Esophagus squamous epithelium (tissue), 5 donors: ENCODE data around the gene OR6N2. TPM values are rescaled to one million over a fixed set of nuclear protein-coding genes. Genes with fewer than 3 reads are reported as not detected.
A peak's percentile ranks its signal among the peaks of the same experiment; 100 is the strongest.

Experiments used
- DNase-seq: peaks from one replicate; lab custom pipeline; 2025; lab: John Stamatoyannopoulos, UW
- H3K27ac ChIP-seq, 4 donors: fragments of 200-600 bp; sonication (generic); one replicate each; pipeline ENCODE4 v1.5.1; 2016 to 2019; ENCODE audit warnings: mild to moderate bottlenecking in 1 of 4
- H3K27me3 ChIP-seq, 4 donors: fragments of 200-600 bp; sonication (generic); 1 replicate in 3 of 4; 2 replicates in 1 of 4; pipeline versions ENCODE4 v1.5.1 to v1.6.0; 2017 to 2021; ENCODE audit warnings: antibody characterized with exemption in 1 of 4
- H3K36me3 ChIP-seq, 3 donors: fragments of 200-600 bp; sonication (generic); one replicate each; pipeline ENCODE4 v1.5.1; 2016 to 2019
- H3K4me1 ChIP-seq, 3 donors: fragments of 200-600 bp; sonication (generic); one replicate each; pipeline ENCODE4 v1.5.1; 2017 to 2019
- H3K4me3 ChIP-seq, 4 donors: fragments of 200-600 bp; sonication (generic); 1 replicate in 3 of 4; 2 replicates in 1 of 4; pipeline ENCODE4 v1.5.1; 2016 to 2019; ENCODE audit warnings: mild to moderate bottlenecking in 2 of 4, moderate library complexity in 1 of 4
- H3K9me3 ChIP-seq, 3 donors: fragments of 200-600 bp; sonication (generic); one replicate each; pipeline ENCODE4 v1.5.1; 2016 to 2019
- POLR2A ChIP-seq, 4 donors: fragments of 450-650 bp; IDR thresholded peaks; one replicate each; pipeline ENCODE4 v1.6.1; 2017; ENCODE audit warnings: antibody characterized with exemption in 4 of 4, mild to moderate bottlenecking in 4 of 4, moderate library complexity in 3 of 4
- WGBS, 2 donors: methylation state at CpG; one replicate each; pipeline ENCODE4 v1.1.5; 2018; 5-methylcytosine and 5-hydroxymethylcytosine counted together
- intact Hi-C: fragments of 100-400 bp; cut with DNase I; formaldehyde crosslinking; loops from one replicate; pipeline ENCODE4 v1.15.0; 2022
- total RNA-seq, 4 donors: library from RNA; depleted of rRNA; stranded (reverse); fragments of >200 nt; gene quantifications; one replicate each; pipeline ENCODE4 v1.1.0, GENCODE V29; 2016
- TF ChIP-seq, protein P1 (sequence below), 6 experiments: fragments of 450-650 bp in 4 of 6; fragments of 200-600 bp in 2 of 6; sonication (generic) in 2 of 6; IDR thresholded peaks; one replicate each; pipeline ENCODE4 v1.5.1; 2016 to 2019; ENCODE audit warnings: antibody characterized with exemption in 6 of 6, mild to moderate bottlenecking in 4 of 6, moderate library complexity in 4 of 6
- donor health status: DM: yes; HTN: yes; CAD: no.

Gene OR6N2
- total RNA-seq, 4 donors from 2014 or later, result not detected

DNA sequence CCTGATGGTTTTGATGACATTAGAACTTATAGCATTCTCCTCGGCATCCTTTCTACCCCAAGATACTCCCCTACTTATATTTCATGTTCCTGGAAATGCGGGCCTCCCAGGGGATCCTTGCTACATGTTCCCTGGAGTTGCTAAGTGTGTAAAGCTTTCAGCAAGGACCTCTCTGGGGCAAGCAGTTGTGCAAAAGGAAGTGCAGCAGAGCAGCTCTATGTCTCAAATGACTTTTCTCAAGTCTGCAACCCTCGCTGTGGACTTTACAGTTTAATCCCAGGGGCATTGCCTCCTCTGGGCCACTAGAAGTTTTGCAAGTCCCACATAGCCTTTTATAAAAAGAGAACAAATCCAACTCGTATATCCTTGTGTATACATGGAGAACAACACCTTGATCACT, 29.3 kb upstream of the OR6N2 start:
- H3K27me3 ChIP-seq, result no peaks in the 10 kb centered on the region
- no peak overlapping the region for H3K4me3 ChIP-seq
- H3K4me1 ChIP-seq, result no peaks in the 10 kb centered on the region
- DNase-seq, result no peak
- H3K36me3 ChIP-seq, result no peaks in the 10 kb centered on the region
- WGBS, 2 donors, result 60 to 65% methylated on average over 4 of the region's 4 CpGs
- TF ChIP-seq, protein P1, sequence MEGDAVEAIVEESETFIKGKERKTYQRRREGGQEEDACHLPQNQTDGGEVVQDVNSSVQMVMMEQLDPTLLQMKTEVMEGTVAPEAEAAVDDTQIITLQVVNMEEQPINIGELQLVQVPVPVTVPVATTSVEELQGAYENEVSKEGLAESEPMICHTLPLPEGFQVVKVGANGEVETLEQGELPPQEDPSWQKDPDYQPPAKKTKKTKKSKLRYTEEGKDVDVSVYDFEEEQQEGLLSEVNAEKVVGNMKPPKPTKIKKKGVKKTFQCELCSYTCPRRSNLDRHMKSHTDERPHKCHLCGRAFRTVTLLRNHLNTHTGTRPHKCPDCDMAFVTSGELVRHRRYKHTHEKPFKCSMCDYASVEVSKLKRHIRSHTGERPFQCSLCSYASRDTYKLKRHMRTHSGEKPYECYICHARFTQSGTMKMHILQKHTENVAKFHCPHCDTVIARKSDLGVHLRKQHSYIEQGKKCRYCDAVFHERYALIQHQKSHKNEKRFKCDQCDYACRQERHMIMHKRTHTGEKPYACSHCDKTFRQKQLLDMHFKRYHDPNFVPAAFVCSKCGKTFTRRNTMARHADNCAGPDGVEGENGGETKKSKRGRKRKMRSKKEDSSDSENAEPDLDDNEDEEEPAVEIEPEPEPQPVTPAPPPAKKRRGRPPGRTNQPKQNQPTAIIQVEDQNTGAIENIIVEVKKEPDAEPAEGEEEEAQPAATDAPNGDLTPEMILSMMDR (IDR thresholded peaks at IDR 0.05), result no peak
- no peak for TF ChIP-seq POLR2A (IDR thresholded peaks at IDR 0.05)
- no peaks in the 10 kb centered on the region for H3K9me3 ChIP-seq
- intact Hi-C loops, result no loop called here
- peak overlapping the region in 1 of 4 donors; percentile 28 for H3K27ac ChIP-seq

DNA sequence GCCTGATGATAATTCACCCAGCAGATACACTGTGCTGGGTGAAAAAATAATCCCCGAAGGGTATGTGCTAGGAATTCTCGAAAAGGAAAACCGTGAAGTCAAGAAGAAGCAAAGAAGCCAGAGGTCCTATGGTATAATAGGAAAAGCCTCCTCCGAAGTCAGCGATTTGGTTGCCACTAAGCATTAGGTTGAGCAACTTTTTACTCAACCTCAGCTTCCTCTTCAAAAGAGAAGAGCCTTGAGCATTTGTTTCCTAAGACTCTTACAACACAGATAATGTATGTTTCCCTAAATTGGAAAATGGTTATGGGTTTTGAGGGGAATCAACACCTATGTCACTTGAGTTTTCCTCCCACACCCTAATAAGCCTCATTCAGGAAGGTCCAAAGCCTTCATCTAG, 28.9 kb upstream of the OR6N2 start:
- peak overlapping the region in 1 of 4 donors; percentile 28 for H3K27ac ChIP-seq
- H3K36me3 ChIP-seq, result no peaks in the 10 kb centered on the region
- no peaks in the 10 kb centered on the region for H3K27me3 ChIP-seq
- H3K9me3 ChIP-seq, result no peaks in the 10 kb centered on the region
- H3K4me3 ChIP-seq, result no peak overlapping the region
- H3K4me1 ChIP-seq, result no peaks in the 10 kb centered on the region
- intact Hi-C loops, result no loop called here
- no peak for DNase-seq
- WGBS, 2 donors, result 67 to 83% methylated on average over 5 of the region's 5 CpGs
- TF ChIP-seq POLR2A (IDR thresholded peaks at IDR 0.05), result no peak
- TF ChIP-seq, protein P1 (IDR thresholded peaks at IDR 0.05), result no peak

DNA sequence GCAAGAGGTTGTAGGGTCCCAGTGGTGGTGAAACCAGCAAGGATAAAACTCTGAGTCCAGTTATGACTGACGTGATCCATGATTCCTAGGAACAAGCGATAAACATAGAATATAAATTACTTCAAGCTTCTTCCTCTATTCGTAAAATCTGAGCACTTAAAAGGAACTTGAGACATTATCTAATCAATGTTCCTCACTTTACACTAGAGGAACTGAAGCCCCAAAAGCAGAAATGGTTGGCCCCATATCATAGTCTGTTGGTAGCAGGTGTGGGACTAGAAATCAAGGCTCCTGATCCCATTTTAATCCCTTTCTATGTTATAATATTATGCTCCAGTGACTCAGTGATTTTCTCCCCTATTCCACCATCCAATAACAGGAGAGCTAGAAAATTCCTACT, 28.3 kb upstream of the OR6N2 start:
- intact Hi-C loops, result no loop called here
- no peak overlapping the region for H3K27ac ChIP-seq
- no peak overlapping the region for H3K4me3 ChIP-seq
- H3K27me3 ChIP-seq, result no peaks in the 10 kb centered on the region
- TF ChIP-seq POLR2A (IDR thresholded peaks at IDR 0.05), result no peak
- TF ChIP-seq, protein P1 (IDR thresholded peaks at IDR 0.05), result no peak
- no peaks in the 10 kb centered on the region for H3K9me3 ChIP-seq
- no peak for DNase-seq
- H3K4me1 ChIP-seq, result no peaks in the 10 kb centered on the region
- H3K36me3 ChIP-seq, result no peaks in the 10 kb centered on the region
- 65 to 66% methylated on average over 3 of the region's 3 CpGs for WGBS, 2 donors

DNA sequence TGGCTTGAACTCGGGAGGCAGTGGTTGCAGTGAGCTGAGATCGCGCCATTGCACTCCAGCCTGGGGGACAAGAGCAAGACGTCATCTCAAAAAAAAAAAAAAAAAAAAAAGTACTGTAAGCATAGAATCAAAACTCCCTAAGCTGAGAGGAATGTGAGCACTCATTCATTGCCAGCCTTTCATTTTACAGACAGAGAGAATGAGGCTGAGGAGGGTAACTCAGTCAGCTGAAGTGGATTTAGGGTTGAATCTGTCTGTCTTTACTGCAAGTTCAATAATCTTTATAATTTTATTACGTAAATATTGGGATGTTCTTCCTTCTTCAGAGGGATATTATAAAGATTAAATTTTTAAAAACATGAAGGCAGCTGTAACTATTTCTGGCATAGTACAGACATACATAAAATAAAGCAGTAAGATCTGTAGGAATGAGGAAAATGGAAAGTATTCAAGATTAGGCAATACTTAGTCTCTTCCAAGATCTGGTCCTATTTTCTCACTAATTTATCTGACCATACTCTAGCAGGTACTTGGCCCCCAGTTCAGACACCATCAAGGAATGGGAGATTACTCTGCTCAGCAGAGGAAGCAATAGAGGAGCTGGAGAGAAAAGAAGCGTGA, 26.0 kb upstream of the OR6N2 start:
- H3K27ac ChIP-seq, result no peak overlapping the region
- TF ChIP-seq POLR2A (IDR thresholded peaks at IDR 0.05), result no peak
- TF ChIP-seq, protein P1 (IDR thresholded peaks at IDR 0.05), result no peak
- intact Hi-C loops, result no loop called here
- H3K4me3 ChIP-seq, result no peak overlapping the region
- no peaks in the 10 kb centered on the region for H3K9me3 ChIP-seq
- no peaks in the 10 kb centered on the region for H3K27me3 ChIP-seq
- no peaks in the 10 kb centered on the region for H3K36me3 ChIP-seq
- WGBS, 2 donors, result 44 to 71% methylated on average over 5 to 6 of the region's 6 CpGs
- no peak for DNase-seq
- H3K4me1 ChIP-seq, result no peaks in the 10 kb centered on the region

DNA sequence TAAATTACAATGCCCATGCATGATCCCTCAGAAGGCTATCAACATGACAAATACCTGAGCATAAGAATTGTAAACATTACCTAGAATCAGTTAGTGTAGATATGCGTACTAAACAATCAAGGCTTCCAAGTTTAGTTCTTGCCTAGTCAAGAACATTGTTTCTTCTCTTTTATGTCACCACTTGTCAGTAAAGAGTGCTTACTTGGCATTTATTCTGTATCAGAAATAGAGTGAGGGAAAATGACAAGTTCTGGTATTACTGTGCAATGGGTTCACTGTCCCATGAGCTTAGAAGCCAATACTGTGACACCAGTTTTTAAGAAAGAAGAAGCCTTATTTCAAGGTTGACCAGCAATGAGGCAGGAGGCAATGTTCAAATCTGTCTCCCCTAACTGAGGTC, 22.7 kb upstream of the OR6N2 start:
- no peaks in the 10 kb centered on the region for H3K4me1 ChIP-seq
- intact Hi-C loops, result no loop called here
- no peaks in the 10 kb centered on the region for H3K36me3 ChIP-seq
- H3K4me3 ChIP-seq, result no peak overlapping the region
- H3K27me3 ChIP-seq, result no peaks in the 10 kb centered on the region
- TF ChIP-seq, protein P1 (IDR thresholded peaks at IDR 0.05), result no peak
- no peak for TF ChIP-seq POLR2A (IDR thresholded peaks at IDR 0.05)
- 47 to 56% methylated on average over 1 of the region's 1 CpG for WGBS, 2 donors
- H3K27ac ChIP-seq, result no peak overlapping the region
- no peaks in the 10 kb centered on the region for H3K9me3 ChIP-seq
- no peak for DNase-seq
